Epithelial cell of proximal tubule (primary cell): ENCODE measurements around the gene PHB1. TPM values are rescaled to one million over a fixed set of nuclear protein-coding genes. Genes with fewer than 3 reads are reported as not detected.

Experiments
- DNase-seq: peaks from one replicate; pipeline ENCODE4 v3.0.0-alpha.2; 2011; ENCODE audit warnings: low read depth
- H3K4me3 ChIP-seq: 2 replicates; pipeline ENCODE4 v1.5.1; 2011; ENCODE audit warnings: low read depth, mild to moderate bottlenecking, low read length
- CTCF ChIP-seq: conservative IDR thresholded peaks from 2 replicates; pipeline ENCODE4 v1.5.1; 2012; ENCODE audit warnings: low read depth, mild to moderate bottlenecking, low read length
- total RNA-seq: library from RNA; depleted of rRNA; stranded (reverse); fragments of >200 nt; gene quantifications from 2 replicates; pipeline ENCODE4 v1.2.3, GENCODE V29; 2015

Gene PHB1
- total RNA-seq, 1 donor from 2014 or later = 166 TPM

- no peak for TF ChIP-seq CTCF
- H3K4me3 ChIP-seq = no peak overlapping the region
- no peak for DNase-seq
These were observed 31.6 kb downstream of the PHB1 start for GRCh38 chr17:49383060-49383459.

- no peak for TF ChIP-seq CTCF
- DNase-seq = no peak
- H3K4me3 ChIP-seq = no peak overlapping the region
These were observed 32.1 kb downstream of the PHB1 start for GRCh38 chr17:49382556-49382955.

- no peak for DNase-seq
- no peak overlapping the region for H3K4me3 ChIP-seq
- TF ChIP-seq CTCF = no peak
These were observed 32.9 kb downstream of the PHB1 start for GRCh38 chr17:49381793-49382192.

- no peak overlapping the region for H3K4me3 ChIP-seq
- no peak for DNase-seq
- TF ChIP-seq CTCF = no peak
These were observed 33.6 kb downstream of the PHB1 start for GRCh38 chr17:49381033-49381432.

GRCh38 chr17:49379926-49380325, 34.8 kb downstream of the PHB1 start:
- no peak overlapping the region for H3K4me3 ChIP-seq
- DNase-seq = no peak

GRCh38 chr17:49378311-49378710, 36.4 kb downstream of the PHB1 start:
- TF ChIP-seq CTCF = no peak
- no peak for DNase-seq
- no peak overlapping the region for H3K4me3 ChIP-seq

More at GRCh38 chr17:49379926-49380325, 34.8 kb downstream of the PHB1 start:
- TF ChIP-seq CTCF = no peak

- TF ChIP-seq CTCF = no peak
- no peak overlapping the region for H3K4me3 ChIP-seq
- no peak for DNase-seq
These were observed 39.1 kb downstream of the PHB1 start for GRCh38 chr17:49375544-49375943.
